PC-3 (cell line): ENCODE data around the gene KMT5B. TPM values are rescaled to one million over a fixed set of nuclear protein-coding genes. Genes with fewer than 3 reads are reported as not detected.

ENCODE experiments used
- ATAC-seq: fragments of 200-7000 bp; cut with Tn5 transposase; 2 replicates; pipeline ENCODE4 v1.9.1; 2020; ENCODE audit warnings: mild to moderate bottlenecking, moderate library complexity
- BruUV-seq: library from RNA; stranded (reverse); fragments of 400-500 nt; replicated peaks from 2 replicates; lab custom pipeline; 2021; lab: Mats Ljungman, UMichigan
- CTCF ChIA-PET: fragments of 300-600 bp; sonication (Branson Sonifier 250); formaldehyde crosslinking; loops from one replicate; lab custom pipeline; 2022; ENCODE audit warnings: antibody characterized with exemption; lab: Charles Lee
- POLR2A ChIA-PET: fragments of 300-600 bp; sonication (Branson Sonifier 250); formaldehyde crosslinking; loops from one replicate; lab custom pipeline; 2022; ENCODE audit warnings: antibody characterized with exemption; ENCODE audit not compliant: unreplicated experiment; lab: Charles Lee
- DNase-seq: peaks from one replicate; pipeline ENCODE4 v3.0.0-alpha.2; 2015
- H2AFZ ChIP-seq: fragments of 300-600 bp; sonication (generic); 2 replicates; pipeline ENCODE4 v1.6.0; 2016; ENCODE audit warnings: antibody characterized with exemption, low read length
- H3F3A ChIP-seq: fragments of 300-600 bp; sonication (generic); one replicate; pipeline ENCODE4 v1.6.0; 2017; ENCODE audit warnings: antibody characterized with exemption, low read length, control low read depth, mild to moderate bottlenecking; ENCODE audit not compliant: unreplicated experiment
- H3K27ac ChIP-seq: fragments of 300-600 bp; sonication (generic); 2 replicates; pipeline ENCODE4 v1.5.1; 2016; ENCODE audit warnings: mild to moderate bottlenecking, low read length
- H3K27me3 ChIP-seq: fragments of 300-600 bp; sonication (generic); 2 replicates; pipeline ENCODE4 v1.6.1; 2016; ENCODE audit warnings: low read length, mixed read lengths
- H3K36me3 ChIP-seq: fragments of 300-600 bp; sonication (generic); 2 replicates; pipeline ENCODE4 v1.6.1; 2016; ENCODE audit warnings: low read depth, mixed run types, low read length, mixed read lengths
- H3K4me1 ChIP-seq: fragments of 300-600 bp; sonication (generic); 2 replicates; pipeline ENCODE4 v1.5.1; 2016; ENCODE audit warnings: low read length; ENCODE audit not compliant: insufficient read depth
- H3K4me2 ChIP-seq: fragments of 300-600 bp; sonication (generic); 2 replicates; pipeline ENCODE4 v1.6.0; 2016; ENCODE audit warnings: low read length
- H3K4me3 ChIP-seq: fragments of 300-600 bp; sonication (generic); 2 replicates; pipeline ENCODE4 v1.5.1; 2016; ENCODE audit warnings: mild to moderate bottlenecking, low read length, mixed read lengths
- H3K79me2 ChIP-seq: fragments of 300-600 bp; sonication (generic); 2 replicates; pipeline ENCODE4 v1.6.1; 2017; ENCODE audit warnings: low read length, mixed read lengths
- H3K9ac ChIP-seq: fragments of 300-600 bp; sonication (generic); 2 replicates; pipeline ENCODE4 v1.6.0; 2016; ENCODE audit warnings: mild to moderate bottlenecking, low read length
- H3K9me2 ChIP-seq: fragments of 300-600 bp; sonication (generic); replicated peaks from 2 replicates; pipeline ENCODE4 v1.6.1; 2016; ENCODE audit warnings: mixed run types, low read length, mixed read lengths
- H3K9me3 ChIP-seq: fragments of 300-600 bp; sonication (generic); 2 replicates; pipeline ENCODE4 v1.6.1; 2016; ENCODE audit warnings: low read length, mixed read lengths
- H4K20me1 ChIP-seq: fragments of 300-600 bp; sonication (generic); 2 replicates; pipeline ENCODE4 v1.6.1; 2016; ENCODE audit warnings: low read length, mixed read lengths
- CTCF ChIP-seq: fragments of 300-600 bp; sonication (generic); conservative IDR thresholded peaks from 2 replicates; pipeline ENCODE4 v1.5.1; 2017; ENCODE audit warnings: antibody characterized with exemption, low read depth, mild to moderate bottlenecking, low read length
- EZH2 ChIP-seq: fragments of 300-600 bp; sonication (generic); IDR thresholded peaks from one replicate; pipeline ENCODE4 v1.6.1; 2017; ENCODE audit warnings: antibody characterized with exemption, mild to moderate bottlenecking, low read length; ENCODE audit not compliant: unreplicated experiment
- EZH2phosphoT487 ChIP-seq: fragments of 300-600 bp; sonication (generic); IDR thresholded peaks from 2 replicates; pipeline ENCODE4 v1.6.1; 2018; ENCODE audit warnings: mild to moderate bottlenecking, antibody characterized with exemption, low read length, borderline replicate concordance
- intact Hi-C: fragments of 100-400 bp; cut with micrococcal nuclease; formaldehyde crosslinking; loops from 2 replicates; pipeline ENCODE4 v1.9.0; 2023
- total RNA-seq: library from RNA; depleted of rRNA; stranded (reverse); fragments of >200 nt; gene quantifications from 2 replicates; pipeline ENCODE4 v1.2.3, GENCODE V29; 2014

The KMT5B gene
- total RNA-seq, 1 experiment from 2014 or later, result 19.0 TPM

GRCh38 chr11:68221406-68221805, 8.3 kb upstream of the KMT5B start:
- DNase-seq, result no peak
- CTCF ChIA-PET, result no interaction called here
- H3K36me3 ChIP-seq, result no peaks in the 10 kb centered on the region
- no peak for TF ChIP-seq CTCF
- no peak for TF ChIP-seq EZH2
- TF ChIP-seq EZH2phosphoT487, result no peak
- no peak overlapping the region for H3K27ac ChIP-seq
- POLR2A ChIA-PET, result no interaction called here
- no peaks in the 10 kb centered on the region for H3K9me2 ChIP-seq
- no peak for ATAC-seq
- intact Hi-C loops, result no loop called here
- no peaks in the 10 kb centered on the region for H3K79me2 ChIP-seq
- H3K9ac ChIP-seq, result no peak overlapping the region
- H3K4me3 ChIP-seq, result no peak overlapping the region
- BruUV-seq, result no TSS peak
- H3K9me3 ChIP-seq, result no peaks in the 10 kb centered on the region
- H2AFZ ChIP-seq, result no peak overlapping the region
- H3K4me2 ChIP-seq, result no peak overlapping the region
- H4K20me1 ChIP-seq, result no peaks in the 10 kb centered on the region
- H3K27me3 ChIP-seq, result no peaks in the 10 kb centered on the region
- H3K4me1 ChIP-seq, result no peaks in the 10 kb centered on the region
- H3F3A ChIP-seq, result no peaks in the 10 kb centered on the region

GRCh38 chr11:68216171-68216938, 3.3 kb upstream of the KMT5B start:
- ATAC-seq (no peak), DNase-seq (peak; percentile 15)
- BruUV-seq, result no TSS peak
- H3K36me3 ChIP-seq, result no peaks in the 10 kb centered on the region
- H3K9ac ChIP-seq, result no peak overlapping the region
- no peaks in the 10 kb centered on the region for H3F3A ChIP-seq
- H3K9me2 ChIP-seq, result no peaks in the 10 kb centered on the region
- H3K9me3 ChIP-seq, result no peaks in the 10 kb centered on the region
- CTCF ChIA-PET, result no interaction called here
- no peak overlapping the region for H3K27ac ChIP-seq
- H3K4me3 ChIP-seq, result no peak overlapping the region
- peaks cover 7% of the 10 kb centered on the region for H3K4me1 ChIP-seq
- POLR2A ChIA-PET, result no interaction called here
- H4K20me1 ChIP-seq, result peaks cover 11% of the 10 kb centered on the region; the same call in 1 of the 2 replicates
- H2AFZ ChIP-seq, result no peak overlapping the region
- no peaks in the 10 kb centered on the region for H3K27me3 ChIP-seq
- peaks cover 13% of the 10 kb centered on the region for H3K79me2 ChIP-seq
- no peak overlapping the region for H3K4me2 ChIP-seq
- intact Hi-C loops, result loop anchor here (10.0 kb wide), 1 partner anchor 202 kb away; the partner anchor contains the start of gene ALDH3B1
- TF ChIP-seq EZH2phosphoT487 (no peak), CTCF (no peak), EZH2 (no peak)

DNA sequence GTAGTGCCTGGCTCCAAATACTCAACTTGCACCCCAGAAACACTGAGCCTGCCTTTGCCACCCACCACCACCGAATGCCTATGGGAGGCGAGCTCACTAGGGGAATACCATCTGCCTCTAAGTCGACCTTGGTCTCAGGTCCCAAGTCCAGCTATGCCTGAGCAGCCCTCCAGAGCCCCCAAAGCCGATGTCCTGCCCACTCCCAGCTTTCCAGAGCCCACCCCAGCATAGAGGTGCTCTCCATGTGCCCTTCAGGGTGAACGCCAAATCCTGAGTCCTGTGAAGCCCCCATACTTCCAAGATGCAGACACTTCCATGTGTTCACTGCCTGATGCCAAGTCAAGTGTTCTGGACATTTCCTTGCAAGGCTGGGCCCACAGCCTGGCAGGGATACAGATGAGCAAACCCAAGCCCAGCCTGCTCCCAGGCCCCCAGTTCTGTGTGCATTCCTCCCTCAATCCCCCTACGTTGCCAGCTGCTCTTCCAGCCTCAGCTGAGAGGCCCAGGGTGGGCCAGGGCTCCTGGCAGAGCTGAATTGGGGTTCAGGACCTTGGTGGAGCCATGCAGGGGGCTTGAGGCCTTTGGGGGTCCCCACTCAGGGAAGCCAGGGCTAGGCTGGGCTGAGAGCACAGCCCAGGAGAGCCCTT, 2.6 kb upstream of the KMT5B start:
- POLR2A ChIA-PET, result no interaction called here
- intact Hi-C loops, result loop anchor here (10.0 kb wide), 1 partner anchor 201 kb away; the partner anchor contains the start of gene ALDH3B1
- ATAC-seq, result no peak

More for the DNA sequence above, 2.6 kb upstream of the KMT5B start:
- Histone ChIP-seq H3F3A (no peaks in the 10 kb centered on the region), H3K9me2 (no peaks in the 10 kb centered on the region), H3K27me3 (no peaks in the 10 kb centered on the region), H3K27ac (no peak overlapping the region), H3K9me3 (no peaks in the 10 kb centered on the region), H3K4me1 (peaks cover 11% of the 10 kb centered on the region), H4K20me1 (peaks cover 18% of the 10 kb centered on the region; the same call in 1 of the 2 replicates), H3K4me3 (no peak overlapping the region), H2AFZ (no peak overlapping the region), H3K79me2 (peaks cover 20% of the 10 kb centered on the region), H3K4me2 (no peak overlapping the region), H3K9ac (no peak overlapping the region), H3K36me3 (no peaks in the 10 kb centered on the region)
- CTCF ChIA-PET, result no interaction called here
- DNase-seq, result no peak
- no peak for TF ChIP-seq EZH2phosphoT487
- TF ChIP-seq EZH2, result no peak
- no peak for TF ChIP-seq CTCF
- BruUV-seq, result no TSS peak
